GM19452 (cell line): ENCODE measurements around the gene NUPR2.
"Not testable (repeated sequence)": the region's sequence is repeated elsewhere in the genome, so short reads cannot be mapped to it uniquely, and the experiment has no call there.

Experiments
- ATAC-seq: cut with Tn5 transposase; IDR thresholded peaks from one replicate; pipeline ENCODE4 v1.9.1; 2021; ENCODE audit not compliant: unreplicated experiment

Gene NUPR2

GRCh38 chr7:56087445-56087844 is 28.8 kb downstream of the NUPR2 start:
- no peak for ATAC-seq

- no peak for ATAC-seq
These were observed 29.5 kb downstream of the NUPR2 start for GRCh38 chr7:56086761-56087160.

- ATAC-seq, result no peak
These were observed 32.9 kb downstream of the NUPR2 start for GRCh38 chr7:56083150-56083785.

- ATAC-seq, result no peak
These were observed 34.4 kb downstream of the NUPR2 start for GRCh38 chr7:56081626-56082340.

GRCh38 chr7:56080726-56081435 is 35.3 kb downstream of the NUPR2 start:
- ATAC-seq, result not testable (repeated sequence)

GRCh38 chr7:56079450-56080185 is 36.6 kb downstream of the NUPR2 start:
- no peak for ATAC-seq

- ATAC-seq, result no peak
These were observed 38.0 kb downstream of the NUPR2 start for GRCh38 chr7:56078196-56078595.

- no peak for ATAC-seq
These were observed 38.5 kb downstream of the NUPR2 start for GRCh38 chr7:56077681-56078080.

GRCh38 chr7:56074371-56074791 is 41.8 kb downstream of the NUPR2 start:
- peak; percentile 88 for ATAC-seq

GRCh38 chr7:56066376-56066775 is 49.8 kb downstream of the NUPR2 start:
- not testable (repeated sequence) for ATAC-seq
